ENCODE measurements around the gene GLOD5.
A peak's percentile ranks its signal among the peaks of the same experiment; 100 is the strongest.

The GLOD5 gene

GRCh38 chrX:48761674-48762471, at the start of gene GLOD5:
GLOD5 (plus strand) TSS chrX:48761747; CDS start chrX:48761791, 44 bp downstream.
- peak; percentile 2 for DNase-seq

GRCh38 chrX:48711929-48712505, 49.5 kb upstream of the GLOD5 start:
- DNase-seq: no peak

GRCh38 chrX:48713847-48714246, 47.7 kb upstream of the GLOD5 start:
- DNase-seq: no peak

GRCh38 chrX:48714573-48714972, 47.0 kb upstream of the GLOD5 start:
- peak; percentile 38 for DNase-seq

GRCh38 chrX:48715072-48715471, 46.5 kb upstream of the GLOD5 start:
- peak; percentile 10 for DNase-seq

GRCh38 chrX:48715876-48716502, 45.6 kb upstream of the GLOD5 start:
- peak; percentile 27 for DNase-seq

GRCh38 chrX:48719958-48720357, 41.6 kb upstream of the GLOD5 start:
- peak; percentile 29 for DNase-seq

GRCh38 chrX:48720577-48721250, 40.8 kb upstream of the GLOD5 start:
- DNase-seq: peak; percentile 54

- no peak for DNase-seq
Observed at GRCh38 chrX:48721916-48722315, 39.6 kb upstream of the GLOD5 start.

- DNase-seq: no peak
Observed at GRCh38 chrX:48726596-48726995, 35.0 kb upstream of the GLOD5 start.

GRCh38 chrX:48728653-48729052, 32.9 kb upstream of the GLOD5 start:
- no peak for DNase-seq

- no peak for DNase-seq
Observed at GRCh38 chrX:48736303-48736702, 25.2 kb upstream of the GLOD5 start.

GRCh38 chrX:48736878-48737212, 24.7 kb upstream of the GLOD5 start:
- no peak for DNase-seq

- peak; percentile 95 for DNase-seq
Observed at GRCh38 chrX:48737213-48737938, 24.2 kb upstream of the GLOD5 start.

GRCh38 chrX:48737940-48738339, 23.6 kb upstream of the GLOD5 start:
- no peak for DNase-seq

GRCh38 chrX:48741834-48742233, 19.7 kb upstream of the GLOD5 start:
- DNase-seq: no peak

GRCh38 chrX:48745222-48745621, 16.3 kb upstream of the GLOD5 start:
- no peak for DNase-seq

GRCh38 chrX:48747415-48748016, 14.0 kb upstream of the GLOD5 start:
- DNase-seq: no peak

GRCh38 chrX:48749182-48749581, 12.4 kb upstream of the GLOD5 start:
- no peak for DNase-seq

- DNase-seq: no peak
Observed at GRCh38 chrX:48751343-48751742, 10.2 kb upstream of the GLOD5 start.

GRCh38 chrX:48752498-48752897, 9.0 kb upstream of the GLOD5 start:
- no peak for DNase-seq

- no peak for DNase-seq
Observed at GRCh38 chrX:48753708-48754228, 7.8 kb upstream of the GLOD5 start.

Measured in CD4-positive, alpha-beta T cell treated with Interleukin-17A for 1 hour (primary cell).